ENCODE data around the gene HCN1. TPM values are rescaled to one million over a fixed set of nuclear protein-coding genes. Genes with fewer than 3 reads are reported as not detected.
"Not testable (repeated sequence)": the region's sequence is repeated elsewhere in the genome, so short reads cannot be mapped to it uniquely, and the experiment has no call there.

HCN1 gene
- total RNA-seq, 1 donor from 2014 or later = 4.3 TPM

- no peak for DNase-seq (ENCODE audit: low spot score)
Measured at GRCh38 chr5:45617859-45618416, 78.2 kb downstream of the HCN1 start.

GRCh38 chr5:45609661-45610060 lies 86.5 kb downstream of the HCN1 start:
- DNase-seq (ENCODE audit: low spot score) = no peak

GRCh38 chr5:45604092-45604491 lies 92.1 kb downstream of the HCN1 start:
- no peak for DNase-seq (ENCODE audit: low spot score)

GRCh38 chr5:45601424-45601823 lies 94.8 kb downstream of the HCN1 start:
- no peak for DNase-seq (ENCODE audit: low spot score)

GRCh38 chr5:45596320-45596719 lies 99.9 kb downstream of the HCN1 start:
- DNase-seq (ENCODE audit: low spot score) = no peak

GRCh38 chr5:45586001-45586400 lies 110.2 kb downstream of the HCN1 start:
- DNase-seq (ENCODE audit: low spot score) = not testable (repeated sequence)

- no peak for DNase-seq (ENCODE audit: low spot score)
Measured at GRCh38 chr5:45578270-45578669, 117.9 kb downstream of the HCN1 start.

GRCh38 chr5:45568813-45569212 lies 127.4 kb downstream of the HCN1 start:
- no peak for DNase-seq (ENCODE audit: low spot score)

- DNase-seq (ENCODE audit: low spot score) = no peak
Measured at GRCh38 chr5:45542421-45542820, 153.8 kb downstream of the HCN1 start.

GRCh38 chr5:45533663-45534062 lies 162.5 kb downstream of the HCN1 start:
- no peak for DNase-seq (ENCODE audit: low spot score)

- DNase-seq (ENCODE audit: low spot score) = no peak
Measured at GRCh38 chr5:45532826-45533624, 163.2 kb downstream of the HCN1 start.

- peak; percentile 21 for DNase-seq (ENCODE audit: low spot score)
Measured at GRCh38 chr5:45521067-45521466, 175.1 kb downstream of the HCN1 start.

- DNase-seq (ENCODE audit: low spot score) = no peak
Measured at GRCh38 chr5:45512521-45512920, 183.7 kb downstream of the HCN1 start.

- no peak for DNase-seq (ENCODE audit: low spot score)
Measured at GRCh38 chr5:45509371-45509770, 186.8 kb downstream of the HCN1 start.

- no peak for DNase-seq (ENCODE audit: low spot score)
Measured at GRCh38 chr5:45508135-45508534, 188.0 kb downstream of the HCN1 start.

GRCh38 chr5:45507178-45507577 lies 189.0 kb downstream of the HCN1 start:
- DNase-seq (ENCODE audit: low spot score) = peak; percentile 47

GRCh38 chr5:45499006-45499405 lies 197.2 kb downstream of the HCN1 start:
- not testable (repeated sequence) for DNase-seq (ENCODE audit: low spot score)

GRCh38 chr5:45491368-45491767 lies 204.8 kb downstream of the HCN1 start:
- no peak for DNase-seq (ENCODE audit: low spot score)

GRCh38 chr5:45484781-45485180 lies 211.4 kb downstream of the HCN1 start:
- DNase-seq (ENCODE audit: low spot score) = no peak

GRCh38 chr5:45454114-45454513 lies 242.1 kb downstream of the HCN1 start:
- peak; percentile 62 for DNase-seq (ENCODE audit: low spot score)

GRCh38 chr5:45444856-45445255 lies 251.3 kb downstream of the HCN1 start:
- not testable (repeated sequence) for DNase-seq (ENCODE audit: low spot score)

- no peak for DNase-seq (ENCODE audit: low spot score)
Measured at GRCh38 chr5:45440466-45440865, 255.7 kb downstream of the HCN1 start.

GRCh38 chr5:45437752-45438151 lies 258.4 kb downstream of the HCN1 start:
- DNase-seq (ENCODE audit: low spot score) = no peak

Data from umbilical cord (tissue), 2 donors.